Measurements from ENCODE around the gene CDC6.

Gene CDC6

DNA sequence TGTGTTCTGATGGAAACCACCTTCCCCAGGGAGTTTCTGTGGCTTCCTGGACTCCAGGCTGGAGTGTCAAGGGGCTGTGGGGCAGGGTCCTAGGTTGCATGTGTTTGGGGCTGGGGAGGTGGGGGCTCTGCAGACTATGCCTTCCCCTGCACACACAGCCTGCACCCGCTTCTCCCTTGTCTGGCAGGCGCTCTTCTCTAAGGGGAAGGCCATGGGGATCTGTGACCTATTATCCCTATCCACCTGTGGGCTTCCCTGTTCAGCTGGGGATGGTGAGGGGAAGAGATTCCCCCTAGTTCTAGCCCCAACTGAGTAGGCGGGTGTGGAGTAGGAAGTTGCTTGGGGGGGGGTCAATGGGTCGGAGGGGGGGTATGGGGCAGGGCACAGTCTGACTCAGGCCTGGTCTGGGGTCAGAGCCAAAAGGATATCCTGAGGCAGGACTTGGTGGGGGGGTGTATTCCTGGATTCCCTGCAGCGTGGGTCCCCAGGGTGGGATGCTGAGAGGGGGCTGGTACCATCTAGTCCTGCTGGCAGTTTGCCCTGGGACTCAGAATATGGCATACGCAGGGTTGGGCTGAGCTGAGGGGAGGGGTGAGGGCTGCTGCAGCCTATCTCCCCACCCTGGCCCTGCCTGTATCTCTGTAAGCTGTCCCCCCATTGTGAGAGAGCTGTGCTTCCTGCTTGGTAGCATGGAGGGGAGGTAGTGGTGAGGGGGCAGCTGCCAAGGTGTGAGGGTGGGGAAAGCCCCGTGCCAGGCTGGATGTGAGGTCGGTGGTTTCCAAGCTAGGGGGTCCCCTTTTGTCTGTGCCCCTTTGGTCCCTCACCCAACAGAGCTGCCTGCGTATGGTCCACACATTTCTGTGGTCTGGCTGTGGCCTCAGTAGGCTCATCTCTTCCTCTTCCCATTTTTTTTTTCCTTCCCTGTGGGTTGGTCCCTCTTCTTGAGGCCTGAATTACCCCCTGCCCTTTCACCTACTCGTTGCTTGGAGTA is 36.0 kb downstream of the CDC6 start:
- DNase-seq: peak; percentile 69 to 79

DNA sequence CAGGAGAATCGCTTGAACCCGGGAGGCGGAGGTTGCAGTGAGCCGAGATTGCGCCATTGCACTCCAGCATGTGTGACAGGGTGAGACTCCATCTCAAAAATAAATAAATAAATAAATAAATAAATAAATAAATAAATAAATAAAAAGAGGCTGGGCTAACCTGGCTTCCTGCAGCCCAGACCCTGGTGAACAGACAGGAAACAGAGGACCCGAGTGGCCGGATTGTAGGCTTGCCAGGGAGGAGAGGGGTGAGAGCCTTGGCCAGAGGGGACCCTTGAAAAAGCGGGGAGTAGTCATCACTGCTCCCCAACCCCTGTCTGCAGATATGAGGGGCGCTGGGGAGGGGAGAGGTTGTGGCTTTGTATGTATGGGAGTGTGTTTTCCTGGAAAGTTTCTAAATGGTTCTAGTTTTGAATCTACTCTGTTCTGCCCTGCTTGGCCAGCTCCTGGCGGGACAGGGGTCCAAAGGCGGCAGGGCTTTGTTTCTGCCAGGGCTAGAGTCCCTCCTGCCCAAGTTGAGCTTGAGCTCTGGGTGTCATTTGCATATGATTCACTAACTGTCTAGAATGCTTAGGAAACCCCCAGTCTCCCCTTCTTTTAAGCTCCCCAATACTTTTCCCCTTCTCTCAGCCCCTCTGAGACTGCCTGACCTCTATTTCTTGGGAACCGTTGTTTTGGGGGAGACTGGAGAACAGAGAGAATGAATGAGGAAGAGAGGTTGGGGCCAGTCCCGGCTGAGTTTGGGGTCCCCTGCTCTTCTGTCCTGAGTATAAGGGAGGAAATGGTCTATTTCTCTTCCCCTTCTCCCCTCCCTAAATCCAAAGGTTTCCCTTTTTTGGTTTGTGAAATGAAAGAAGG is 37.7 kb downstream of the CDC6 start:
- DNase-seq: no peak

DNA sequence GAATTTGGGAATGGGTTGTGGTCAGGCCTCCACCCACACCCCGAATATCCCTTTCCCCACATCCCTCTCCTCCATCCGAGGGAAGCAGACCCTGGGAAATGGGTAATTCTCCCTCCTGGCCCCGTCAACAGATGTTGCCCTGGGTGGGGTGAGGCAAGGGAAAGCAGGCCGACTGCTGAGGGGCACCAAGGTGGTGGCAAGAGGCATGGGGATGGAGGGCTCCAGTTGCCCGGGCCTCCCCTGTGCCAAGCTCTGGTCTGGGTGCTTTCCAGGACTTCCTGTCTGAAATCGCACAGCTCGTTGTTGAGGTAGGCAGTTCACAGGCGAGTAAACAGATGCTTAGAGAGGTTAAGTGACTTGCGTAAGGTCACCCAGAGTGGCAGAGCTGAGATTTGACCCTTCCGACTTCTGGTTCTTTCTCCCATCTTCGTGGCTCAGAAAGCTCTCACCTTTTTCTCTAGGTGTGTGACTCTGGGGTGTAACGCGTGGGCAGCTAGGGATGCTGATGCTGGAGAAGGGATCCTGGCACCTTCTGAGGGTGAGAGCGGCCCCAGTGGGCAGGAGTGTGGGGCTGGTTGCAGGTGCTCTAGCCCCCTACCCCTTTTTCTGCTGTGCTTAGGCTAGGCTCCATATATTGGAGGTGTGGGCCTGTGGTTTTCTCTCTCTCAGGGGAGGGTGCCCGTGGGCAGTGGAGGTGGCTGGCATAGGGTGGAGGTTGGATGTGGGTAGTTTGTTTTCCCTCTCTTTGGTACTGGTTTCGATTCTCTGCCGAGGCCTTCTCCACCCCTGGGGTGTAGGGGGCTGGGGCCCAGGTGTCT is 38.5 kb downstream of the CDC6 start:
- peak; percentile 51 to 60 for DNase-seq

DNA sequence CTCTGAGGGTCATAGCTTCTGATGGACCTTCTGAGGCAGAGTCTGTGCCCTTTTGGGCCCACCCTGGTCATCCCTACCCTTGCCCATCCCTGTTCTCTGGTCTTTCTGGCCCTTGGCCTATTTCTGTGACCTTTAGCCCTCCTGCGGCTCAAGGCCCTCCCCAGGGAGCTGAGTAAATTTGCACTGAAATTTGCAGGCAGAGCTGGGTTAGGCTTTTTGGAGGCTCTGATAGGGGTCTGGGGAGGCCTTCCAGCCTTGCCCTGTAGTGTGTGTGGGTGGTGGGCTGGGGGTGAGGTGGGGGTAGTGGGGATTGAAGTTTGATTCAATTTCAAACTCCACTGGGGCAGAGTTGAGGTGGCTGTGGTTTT is 39.1 kb downstream of the CDC6 start:
- no peak for DNase-seq

DNA sequence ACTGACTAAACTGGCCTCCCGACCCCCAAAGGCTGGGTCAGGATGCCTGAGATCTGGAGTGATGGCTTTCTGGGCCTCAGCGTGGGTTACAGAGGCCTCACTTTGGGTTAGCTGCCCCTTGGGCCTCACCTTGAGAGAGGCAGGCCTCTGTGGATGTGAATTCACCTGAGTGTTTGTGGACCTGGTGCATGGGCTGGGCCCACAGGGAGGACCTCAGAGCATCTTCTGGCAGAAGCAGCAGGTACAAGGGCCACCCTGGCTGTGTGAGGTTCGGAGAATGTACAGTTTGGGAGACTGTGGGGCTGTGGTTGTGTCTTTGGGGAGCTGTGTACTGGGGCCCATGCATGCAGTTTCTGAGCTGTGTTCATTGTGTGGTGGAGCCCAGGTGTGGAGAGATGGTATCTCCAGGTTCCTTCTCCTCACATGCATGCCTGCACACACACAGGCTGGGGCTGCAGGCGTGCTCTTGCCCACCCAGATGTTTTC is 39.6 kb downstream of the CDC6 start:
- no peak for DNase-seq

DNA sequence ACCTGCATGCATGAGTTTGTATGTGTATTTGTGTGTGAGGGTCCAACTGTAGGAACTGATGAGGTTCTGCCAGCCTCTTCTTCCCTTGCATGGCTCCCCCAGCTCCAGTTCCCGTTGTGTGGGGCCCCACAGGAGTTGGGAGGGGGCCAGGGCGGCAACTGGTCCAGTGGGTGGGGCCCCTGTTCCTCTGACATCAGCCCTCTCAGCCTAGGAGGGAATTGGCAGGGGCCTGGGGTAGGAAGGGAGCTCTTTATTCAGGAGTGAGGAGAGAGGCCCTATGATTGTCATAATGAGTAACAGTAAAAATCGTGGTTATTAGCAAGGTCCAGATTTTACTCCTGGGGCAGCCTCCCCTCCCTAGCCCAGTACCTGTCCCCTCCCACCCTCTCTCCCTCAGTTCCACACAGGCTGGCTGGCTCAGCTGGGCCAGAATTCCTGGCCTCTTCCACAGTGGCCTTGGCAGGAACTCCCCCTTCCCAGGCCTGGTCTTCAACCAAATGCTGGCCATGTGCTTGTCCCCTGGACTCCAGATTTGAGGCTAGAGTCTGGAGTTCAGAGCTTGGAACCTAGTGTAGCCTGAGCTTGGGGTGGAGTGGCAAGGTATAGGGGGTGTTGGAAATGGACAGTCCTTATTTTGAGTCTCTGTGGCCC is 40.2 kb downstream of the CDC6 start:
- no peak for DNase-seq

DNA sequence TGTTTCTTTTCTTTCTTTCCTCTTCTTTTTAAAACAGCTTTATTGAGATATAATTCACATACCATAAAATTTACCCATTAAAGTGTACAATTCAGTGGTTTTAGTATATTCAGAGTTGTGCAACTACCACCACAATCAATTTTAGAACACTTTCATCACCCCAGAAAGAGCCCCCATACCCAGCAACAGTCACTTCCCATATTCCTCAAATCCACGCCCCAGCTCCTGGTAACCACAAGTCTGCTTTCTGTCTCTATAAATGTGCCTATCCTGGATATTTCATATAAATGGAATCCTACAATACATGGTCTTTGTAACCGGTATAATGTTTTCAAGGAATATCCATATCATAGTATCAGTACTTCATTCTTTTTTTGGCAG is 40.7 kb downstream of the CDC6 start:
- no peak for DNase-seq

DNA sequence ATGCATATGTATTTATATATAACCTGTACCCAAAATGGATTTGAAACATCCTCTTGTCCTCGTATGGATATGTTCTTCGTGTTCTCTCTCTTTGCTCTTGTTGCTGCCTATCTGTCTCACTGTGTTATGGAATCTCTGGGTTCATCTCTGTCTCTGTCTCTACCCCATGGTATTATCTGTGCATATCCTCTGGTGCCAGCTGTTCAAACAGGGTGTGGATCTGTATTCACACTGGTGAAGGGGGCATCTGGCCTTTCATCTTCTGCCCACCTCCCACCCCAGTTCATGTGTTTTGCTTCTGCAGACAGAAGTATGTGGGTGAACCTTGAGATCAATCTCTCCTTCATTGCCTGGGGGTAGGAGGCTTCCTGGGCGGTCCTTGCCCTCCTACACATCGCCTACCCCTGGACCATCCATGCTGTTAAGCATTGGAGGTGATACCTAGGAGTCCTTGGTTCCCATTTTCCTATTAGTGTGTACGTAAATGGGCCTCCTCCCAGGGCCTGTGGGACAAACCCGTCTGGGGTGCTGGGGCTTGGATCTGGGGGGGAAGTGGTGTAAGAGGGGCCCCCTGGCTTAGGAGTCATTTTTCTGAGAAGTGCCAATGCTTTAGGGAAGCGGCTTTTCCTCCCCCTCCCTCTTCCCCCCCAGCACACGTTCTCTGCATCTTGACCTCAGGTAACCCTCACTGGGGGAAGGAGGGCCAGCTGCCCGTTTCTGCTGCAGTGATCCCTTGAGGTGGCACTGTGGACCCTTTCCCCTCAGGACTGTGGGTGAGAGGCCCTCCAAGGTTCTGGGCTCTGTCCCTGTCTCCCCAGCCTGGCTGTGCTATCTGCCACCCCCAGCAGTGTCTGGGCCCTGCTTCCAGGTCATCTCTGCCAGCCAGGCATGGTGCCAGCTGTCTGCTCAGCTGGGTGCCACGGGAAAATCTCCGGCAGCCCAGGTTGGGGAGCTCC is 42.4 kb downstream of the CDC6 start:
- DNase-seq: no peak

DNA sequence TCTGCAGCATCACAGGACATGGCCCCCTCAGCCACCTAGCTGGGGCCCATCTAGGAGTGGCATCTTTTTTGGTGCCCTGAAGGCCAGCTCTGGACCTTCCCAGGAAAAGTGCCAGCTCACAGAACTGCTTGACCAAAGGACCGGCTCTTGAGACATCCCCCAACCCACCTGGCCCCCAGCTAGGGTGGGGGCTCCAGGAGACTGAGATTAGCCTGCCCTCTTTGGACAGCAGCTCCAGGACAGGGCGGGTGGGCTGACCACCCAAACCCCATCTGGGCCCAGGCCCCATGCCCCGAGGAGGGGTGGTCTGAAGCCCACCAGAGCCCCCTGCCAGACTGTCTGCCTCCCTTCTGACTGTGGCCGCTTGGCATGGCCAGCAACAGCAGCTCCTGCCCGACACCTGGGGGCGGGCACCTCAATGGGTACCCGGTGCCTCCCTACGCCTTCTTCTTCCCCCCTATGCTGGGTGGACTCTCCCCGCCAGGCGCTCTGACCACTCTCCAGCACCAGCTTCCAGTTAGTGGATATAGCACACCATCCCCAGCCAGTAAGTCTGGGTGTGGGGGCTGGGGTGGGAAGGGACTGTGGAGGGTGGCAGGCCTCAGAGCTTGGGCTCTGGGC is 43.3 kb downstream of the CDC6 start:
- DNase-seq: no peak

DNA sequence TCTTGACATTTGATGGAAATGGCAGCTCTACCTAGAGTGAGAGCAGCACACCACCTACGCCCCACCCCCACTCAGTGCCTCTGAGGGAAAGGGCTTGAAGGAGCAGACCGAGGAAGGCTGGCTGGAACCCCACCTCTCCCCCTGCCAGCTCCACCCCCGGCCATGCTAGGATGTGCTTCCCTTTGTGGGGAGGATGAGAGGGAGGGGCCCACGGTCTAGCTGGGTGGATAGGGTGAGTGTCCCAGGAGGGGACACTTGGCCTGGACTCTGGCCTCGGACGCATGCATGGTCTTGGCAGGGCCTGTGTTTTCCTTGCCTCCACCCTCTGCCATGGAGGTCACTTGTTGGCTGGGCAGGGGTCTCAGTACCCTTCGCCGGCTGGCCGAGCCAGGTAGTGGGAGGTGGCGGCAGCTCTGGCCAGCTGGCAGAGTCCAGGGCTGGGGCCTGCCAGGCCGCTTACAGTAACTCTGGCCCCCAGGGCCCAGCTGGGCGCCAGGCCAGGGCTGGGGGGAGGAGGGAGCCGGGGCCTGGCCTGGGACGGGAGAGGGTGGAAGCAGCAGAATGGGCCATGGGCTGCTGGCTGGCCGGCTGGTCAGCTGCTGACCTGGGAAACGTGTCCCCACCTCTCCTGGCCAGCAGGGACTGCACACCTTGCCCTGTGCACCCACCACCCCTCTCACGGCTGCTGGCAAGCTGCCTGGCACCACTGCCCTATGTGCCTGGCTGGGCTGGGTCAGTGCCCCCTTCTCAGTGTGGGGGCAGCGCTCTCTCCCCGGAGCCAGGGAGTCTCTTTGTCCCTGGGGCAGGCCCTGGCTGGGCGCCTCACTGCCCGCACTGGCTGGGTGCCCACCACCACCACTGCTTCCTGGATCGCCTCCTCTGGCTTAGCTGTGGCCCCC is 44.3 kb downstream of the CDC6 start:
- DNase-seq: no peak

DNA sequence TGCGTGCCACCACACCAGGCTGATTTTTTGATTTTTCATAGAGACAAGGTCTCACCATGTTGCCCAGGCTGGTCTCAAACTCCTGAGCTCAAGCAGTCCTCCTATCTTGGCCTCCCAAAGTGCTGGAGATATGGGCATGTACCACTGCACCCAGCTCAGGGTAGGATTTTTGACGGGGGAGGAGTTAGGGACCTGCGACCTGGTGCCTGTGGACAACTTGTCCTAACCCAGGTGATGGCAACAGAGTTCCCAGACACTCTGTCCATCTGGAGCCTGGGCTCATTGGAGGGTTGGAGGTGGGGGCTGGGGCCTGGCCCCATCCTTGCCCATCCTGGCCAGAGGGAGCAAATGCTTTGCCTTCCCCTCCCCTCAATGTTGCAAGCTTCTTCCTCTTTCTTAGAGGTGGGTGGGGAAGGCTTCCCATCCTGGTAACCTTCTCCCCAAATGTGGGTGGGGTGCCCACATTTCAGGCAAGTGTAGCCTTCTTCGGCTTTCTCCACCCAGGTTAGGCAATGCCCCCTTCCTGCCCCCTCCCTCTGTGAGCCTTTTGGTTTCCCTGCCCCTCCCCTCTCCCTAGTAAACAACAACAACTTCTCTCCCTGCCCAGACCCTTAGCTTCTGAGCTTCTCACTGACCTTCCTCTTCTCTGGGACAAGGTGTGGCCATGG is 46.2 kb downstream of the CDC6 start:
- DNase-seq: no peak

DNA sequence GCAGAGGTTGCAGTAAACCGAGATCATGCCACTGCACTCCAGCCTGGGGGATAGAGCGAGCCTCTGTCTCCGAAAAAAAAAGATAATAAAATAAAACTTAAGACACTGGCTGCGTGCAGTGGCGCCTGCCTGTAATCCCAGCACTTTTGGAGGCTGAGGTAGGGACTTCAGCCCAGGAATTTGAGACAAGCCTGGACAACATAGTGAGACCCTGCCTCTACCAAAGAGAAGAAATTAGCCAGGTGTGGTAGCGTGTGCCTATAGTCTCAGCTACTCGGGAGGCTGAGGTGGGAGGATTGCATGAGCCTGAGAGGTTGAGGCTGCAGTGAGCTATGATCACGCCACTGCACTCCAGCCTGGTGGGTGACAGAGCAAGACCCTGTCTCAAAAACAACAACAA is 47.9 kb downstream of the CDC6 start:
- DNase-seq: no peak

DNA sequence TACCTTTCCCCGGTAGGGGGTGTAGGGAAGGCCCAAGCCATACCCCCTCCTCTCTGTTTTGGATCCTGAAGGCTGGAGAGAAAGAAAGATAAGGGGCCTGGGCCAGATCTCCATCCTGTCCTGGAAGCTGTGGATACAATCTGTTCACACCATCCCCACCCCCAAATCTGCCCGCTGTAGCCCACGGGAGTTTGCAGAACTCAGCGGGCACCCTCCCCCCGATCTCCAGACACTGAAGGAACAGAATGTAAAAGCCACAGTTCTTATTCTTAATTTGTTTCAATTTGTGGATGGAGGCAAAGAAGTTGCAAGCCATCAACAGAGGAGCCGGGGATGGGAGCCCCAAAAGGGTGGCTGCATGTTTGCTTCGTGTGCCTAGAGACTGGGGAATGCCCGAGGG is 49.7 kb downstream of the CDC6 start:
- no peak for DNase-seq

DNA sequence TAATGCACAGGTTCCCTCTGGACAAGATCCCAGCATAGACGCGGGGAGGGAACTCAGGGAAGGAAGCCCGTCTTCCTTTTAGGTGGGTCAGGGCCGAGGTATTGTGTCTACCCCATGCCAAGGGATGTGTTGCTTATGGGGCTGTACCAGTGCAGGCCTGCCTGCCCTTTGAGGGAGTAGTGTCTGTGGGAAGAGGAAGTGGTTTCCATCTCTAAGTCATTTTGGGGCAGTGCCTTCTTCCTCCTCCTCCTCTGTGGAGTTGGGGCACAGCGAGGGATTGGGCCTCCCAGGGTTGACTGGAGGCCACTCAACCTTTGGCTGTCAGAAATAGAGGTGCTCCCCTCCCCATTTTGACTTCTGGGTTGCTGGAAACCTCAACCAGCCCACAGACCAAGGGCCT is 50.4 kb downstream of the CDC6 start:
- DNase-seq: no peak

DNA sequence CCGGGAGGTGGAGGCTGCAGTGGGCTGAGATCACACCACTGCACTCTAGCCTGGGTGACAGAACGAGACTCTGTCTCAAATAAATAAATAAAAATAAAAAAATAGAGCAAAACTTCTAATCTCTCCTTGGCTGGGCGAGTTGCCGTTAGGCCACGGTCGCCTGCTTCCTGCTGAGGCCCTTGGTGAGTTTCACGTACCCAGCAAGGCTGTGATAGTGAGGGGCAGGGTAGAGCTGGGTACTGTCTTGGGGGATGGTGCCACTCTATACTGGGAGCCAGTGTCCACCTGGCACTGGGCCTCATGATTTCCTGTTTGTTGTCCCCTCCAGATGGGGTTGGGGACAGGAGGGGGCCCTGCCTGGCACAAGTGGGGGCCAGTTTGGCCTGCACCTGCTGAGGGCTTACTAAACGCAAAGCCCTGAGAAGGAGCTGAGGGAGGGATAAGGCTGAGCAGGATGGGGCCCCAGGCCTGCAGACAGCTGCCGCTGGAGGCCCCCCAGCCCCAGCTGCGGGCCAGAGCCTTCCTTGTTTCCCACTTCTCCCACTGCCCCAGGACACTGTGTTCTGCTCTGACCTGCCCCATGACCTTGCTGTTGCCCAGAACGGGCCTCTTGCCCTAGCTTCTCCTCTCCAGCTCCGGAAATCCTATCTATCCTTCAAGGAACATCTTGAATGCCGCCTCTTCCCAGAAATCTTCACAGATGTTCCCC is 51.4 kb downstream of the CDC6 start:
- DNase-seq: no peak

DNA sequence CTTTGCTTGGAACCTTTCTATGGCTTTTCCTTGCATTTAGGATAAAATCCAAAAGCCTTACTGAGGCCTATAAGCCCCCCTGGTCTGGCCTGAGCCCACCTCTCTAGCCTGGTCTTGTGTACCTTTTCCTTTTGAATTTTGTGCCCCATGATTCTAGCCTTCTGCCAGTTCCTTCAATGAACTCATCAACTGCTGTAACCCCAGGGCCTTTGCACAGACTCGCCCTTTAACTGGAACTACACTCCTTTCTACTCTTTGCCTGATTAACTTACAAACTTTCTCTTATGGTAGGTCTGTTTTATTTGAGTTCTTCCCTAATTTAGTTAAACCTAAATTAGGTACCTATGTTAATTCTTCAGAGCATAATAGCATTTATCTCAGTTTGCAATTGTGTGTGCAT is 52.6 kb downstream of the CDC6 start:
- DNase-seq: no peak

DNA sequence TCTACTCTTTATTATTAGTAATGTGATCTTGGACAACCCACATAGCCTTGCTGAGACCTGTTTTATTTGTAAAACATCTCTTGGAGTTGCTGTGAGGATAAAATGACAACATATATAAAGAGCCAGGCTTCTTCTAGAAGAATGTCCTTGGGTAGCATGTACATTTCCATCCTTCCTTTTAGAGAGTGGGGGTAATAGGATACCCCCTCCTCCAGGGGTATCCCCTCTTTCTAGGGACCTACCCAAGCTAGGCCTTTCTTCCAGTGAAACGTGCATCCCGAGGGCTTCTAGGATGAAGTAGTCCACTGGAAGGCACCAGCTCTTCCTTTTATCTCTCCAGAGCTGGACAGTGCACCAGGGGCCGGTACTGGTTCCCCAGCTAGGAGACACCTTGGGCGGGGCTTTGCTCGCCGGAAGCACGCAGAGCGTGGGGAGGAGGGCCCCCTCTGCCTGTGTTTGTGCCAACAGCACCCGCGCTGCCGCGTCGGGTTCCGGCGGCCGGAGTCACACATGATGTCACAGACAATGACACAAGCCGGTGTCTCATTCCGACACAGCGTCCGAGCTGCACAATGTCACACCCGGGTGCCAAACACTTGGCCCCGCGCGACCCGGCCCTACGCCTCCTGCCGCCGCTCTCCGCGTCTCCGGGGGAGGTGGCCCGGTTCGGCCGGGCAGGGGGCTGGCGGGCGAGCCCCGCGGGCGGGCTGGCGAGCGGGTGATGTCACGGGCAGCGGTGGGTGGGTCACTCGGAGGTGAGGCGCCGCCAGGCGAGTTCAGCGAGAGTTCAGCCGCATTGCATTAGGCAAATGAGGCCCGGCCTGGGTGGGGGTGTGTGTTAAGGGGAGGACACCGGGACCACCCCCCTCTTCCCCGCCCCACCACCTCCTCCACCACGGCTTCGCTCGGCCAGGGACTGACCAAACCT is 53.5 kb downstream of the CDC6 start:
- peak; percentile 79 to 82 for DNase-seq
